ENCODE data around the gene RMND5B.
A peak's percentile ranks its signal among the peaks of the same experiment; 100 is the strongest.

The RMND5B gene

GRCh38 chr5:178114325-178115135, 16.3 kb upstream of the RMND5B start:
- Histone ChIP-seq H3K27ac (no peak overlapping the region), H3K27me3 (peaks cover 0 to 85% of the 10 kb centered on the region in 2 donors), H3K9me3 (no peaks in the 10 kb centered on the region), H3K4me1 (peaks cover 0 to 28% (median 13%) of the 10 kb centered on the region in 4 donors), H3K4me3 (peak overlapping the region in 1 of 2 donors; percentile 43), H3K36me3 (no peaks in the 10 kb centered on the region)
- intact Hi-C loops (cut with DNase I; ENCODE audit: low total_unique reads), result no loop called here
- DNase-seq, result no peak
- TF ChIP-seq CTCF (IDR thresholded peaks at IDR 0.05), result no peak

GRCh38 chr5:178115136-178115813, 15.5 kb upstream of the RMND5B start:
- no peak overlapping the region for H3K27ac ChIP-seq
- no peak for DNase-seq
- no peaks in the 10 kb centered on the region for H3K36me3 ChIP-seq
- no peak overlapping the region for H3K4me3 ChIP-seq
- intact Hi-C loops (cut with DNase I; ENCODE audit: low total_unique reads), result no loop called here
- no peak for TF ChIP-seq CTCF (IDR thresholded peaks at IDR 0.05)
- H3K9me3 ChIP-seq, result no peaks in the 10 kb centered on the region
- H3K4me1 ChIP-seq, result peaks cover 0 to 28% (median 13%) of the 10 kb centered on the region in 4 donors
- H3K27me3 ChIP-seq, result peaks cover 0 to 93% of the 10 kb centered on the region in 2 donors

- H3K4me1 ChIP-seq, result peaks cover 0 to 28% (median 13%) of the 10 kb centered on the region in 4 donors
- DNase-seq, result no peak
- H3K27me3 ChIP-seq, result peaks cover 0 to 94% of the 10 kb centered on the region in 2 donors
Measured at GRCh38 chr5:178115814-178116142, 15.0 kb upstream of the RMND5B start.

GRCh38 chr5:178116143-178116885, 14.5 kb upstream of the RMND5B start:
- intact Hi-C loops (cut with DNase I; ENCODE audit: low total_unique reads), result no loop called here
- H3K27ac ChIP-seq, result no peak overlapping the region

More at GRCh38 chr5:178115814-178116142, 15.0 kb upstream of the RMND5B start:
- no peak for TF ChIP-seq CTCF (IDR thresholded peaks at IDR 0.05)
- no peaks in the 10 kb centered on the region for H3K9me3 ChIP-seq
- H3K4me3 ChIP-seq, result no peak overlapping the region
- H3K27ac ChIP-seq, result no peak overlapping the region
- intact Hi-C loops (cut with DNase I; ENCODE audit: low total_unique reads), result no loop called here
- H3K36me3 ChIP-seq, result no peaks in the 10 kb centered on the region

More at GRCh38 chr5:178116143-178116885, 14.5 kb upstream of the RMND5B start:
- Histone ChIP-seq H3K4me1 (peaks cover 0 to 32% (median 15%) of the 10 kb centered on the region in 4 donors), H3K27me3 (peaks cover 0 to 94% of the 10 kb centered on the region in 2 donors), H3K36me3 (peaks cover 0 to under 1% (median 0%) of the 10 kb centered on the region in 3 donors), H3K4me3 (no peak overlapping the region), H3K9me3 (no peaks in the 10 kb centered on the region)
- no peak for DNase-seq
- TF ChIP-seq CTCF (IDR thresholded peaks at IDR 0.05), result no peak
